CD4-positive, alpha-beta memory T cell (primary cell): Measurements from ENCODE around the gene RRP8. TPM values are rescaled to one million over a fixed set of nuclear protein-coding genes. Genes with fewer than 3 reads are reported as not detected.
A peak's percentile ranks its signal among the peaks of the same experiment; 100 is the strongest.

Source experiments
- CTCF ChIA-PET: fragments of 350-600 bp; sonication (Branson Sonifier 250); formaldehyde crosslinking; loops from one replicate; lab custom pipeline; 2021; ENCODE audit warnings: inconsistent platforms; ENCODE audit not compliant: partially characterized antibody; lab: Charles Lee
- POLR2A ChIA-PET: fragments of 350-600 bp; sonication (Branson Sonifier 250); formaldehyde crosslinking; loops from one replicate; lab custom pipeline; 2021; ENCODE audit not compliant: partially characterized antibody; lab: Charles Lee
- DNase-seq, 5 donors: peaks; one replicate each; pipeline versions ENCODE4 v3.0.0 to v3.0.0-alpha.2; 2020 to 2022; ENCODE audit warnings: mixed read lengths in 1 of 5
- H3K27ac ChIP-seq: one replicate; pipeline ENCODE4 v1.7.0; 2013; ENCODE audit warnings: low read depth, low read length
- H3K27me3 ChIP-seq: 2 replicates; pipeline ENCODE4 v1.7.0; 2013; ENCODE audit warnings: mild to moderate bottlenecking, low read length, moderate library complexity; ENCODE audit not compliant: insufficient read depth
- H3K36me3 ChIP-seq: 2 replicates; pipeline ENCODE4 v1.7.0; 2013; ENCODE audit warnings: mild to moderate bottlenecking, low read length, moderate library complexity; ENCODE audit not compliant: insufficient read depth
- H3K4me1 ChIP-seq: 2 replicates; pipeline ENCODE4 v1.7.0; 2013; ENCODE audit warnings: mild to moderate bottlenecking, low read length, moderate library complexity; ENCODE audit not compliant: insufficient read depth
- H3K4me3 ChIP-seq, 2 donors: one replicate each; pipeline ENCODE4 v1.7.0; 2013; ENCODE audit warnings: low read length in 2 of 2, mild to moderate bottlenecking in 1 of 2
- H3K9me3 ChIP-seq, 2 donors: one replicate each; pipeline ENCODE4 v1.7.0; 2013; ENCODE audit warnings: low read length in 2 of 2, control low read depth in 1 of 2; ENCODE audit not compliant: control insufficient read depth in 1 of 2
- H3K27ac Mint-ChIP-seq, 7 donors: one replicate each; pipeline ENCODE4 v1.8.0; 2020 to 2021; ENCODE audit warnings: mixed read lengths in 7 of 7, mild to moderate bottlenecking in 6 of 7, inconsistent platforms in 3 of 7, moderate library complexity in 3 of 7
- H3K27me3 Mint-ChIP-seq, 2 donors: one replicate each; pipeline ENCODE4 v1.8.0; 2020 to 2021; ENCODE audit warnings: mixed read lengths in 2 of 2
- H3K36me3 Mint-ChIP-seq, 2 donors: one replicate each; pipeline ENCODE4 v1.8.0; 2020 to 2021; ENCODE audit warnings: mixed read lengths in 2 of 2, inconsistent platforms in 1 of 2, mild to moderate bottlenecking in 1 of 2
- H3K4me1 Mint-ChIP-seq, 4 donors: one replicate each; pipeline ENCODE4 v1.8.0; 2020 to 2021; ENCODE audit warnings: mixed read lengths in 4 of 4, mild to moderate bottlenecking in 1 of 4
- H3K4me3 Mint-ChIP-seq, 8 donors: one replicate each; pipeline ENCODE4 v1.8.0; 2020 to 2021; ENCODE audit warnings: mixed read lengths in 8 of 8, mild to moderate bottlenecking in 7 of 8, moderate library complexity in 6 of 8, inconsistent platforms in 3 of 8
- H3K9me3 Mint-ChIP-seq, 8 donors: one replicate each; pipeline ENCODE4 v1.8.0; 2020 to 2021; ENCODE audit warnings: mixed read lengths in 8 of 8, mild to moderate bottlenecking in 5 of 8, inconsistent platforms in 3 of 8, moderate library complexity in 1 of 8
- intact Hi-C: fragments of 100-400 bp; cut with micrococcal nuclease; formaldehyde crosslinking; loops from one replicate; pipeline ENCODE4 v1.15.1; 2023
- polyA plus RNA-seq, 2 donors: library from polyadenylated mRNA; unstranded; fragments of 300-500 nt; fragmentation: Illumina TruSeq; gene quantifications; one replicate each; pipeline ENCODE4 v1.2.3, GENCODE V29; 2021
- total RNA-seq, 2 experiments: library from RNA; stranded (reverse); gene quantifications; one replicate each; pipeline ENCODE4 v1.2.3, GENCODE V29; 2021

RRP8 gene
- total and polyA plus RNA-seq, 4 experiments from 2014 or later: 19.5 to 36.0 (median 29.2) TPM

DNA sequence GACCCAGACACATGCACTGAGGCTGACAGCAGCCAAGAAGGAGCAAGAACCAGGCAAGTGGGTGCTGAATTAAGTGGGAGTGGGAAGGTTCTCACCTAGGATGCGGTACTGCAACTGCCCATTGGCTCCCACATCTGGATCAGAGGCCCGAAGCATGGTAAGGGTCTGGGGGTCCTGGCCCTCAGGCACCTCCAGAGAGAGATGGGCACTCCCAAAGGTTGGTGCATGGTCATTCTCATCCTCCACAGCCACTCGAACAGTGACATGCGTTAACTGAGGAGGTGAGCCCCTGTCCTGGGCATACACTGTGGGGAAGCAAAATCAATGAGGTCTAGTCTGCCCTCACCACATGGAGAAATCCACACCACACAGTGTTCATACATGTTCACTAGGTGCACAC, 25.1 kb upstream of the RRP8 start:
- ChIA-PET CTCF (interaction anchor here (1.4 kb wide), 1 partner anchor 12 kb away, joined by 3 read pairs; no protein-coding TSS in a partner anchor), POLR2A (interaction anchor here (0.8 to 3.6 kb wide), 3 partner anchors 10 to 24 kb away, joined by 3 to 27 read pairs (median 14); partner anchors contain the start of genes TAF10 and TPP1)
- H3K27ac Mint-ChIP-seq: peak overlapping the region in 1 of 7 donors; percentile 48
- H3K4me3 Mint-ChIP-seq: peak overlapping the region in 1 of 8 donors; percentile 15
- intact Hi-C loops: no loop called here
- no peaks in the 10 kb centered on the region for H3K9me3 Mint-ChIP-seq
- no peak for DNase-seq
- H3K27me3 Mint-ChIP-seq: no peaks in the 10 kb centered on the region
- H3K4me3 ChIP-seq: no peak overlapping the region
- peaks cover 0 to 13% of the 10 kb centered on the region in 2 donors for H3K36me3 Mint-ChIP-seq
- H3K36me3 ChIP-seq: no peaks in the 10 kb centered on the region
- H3K27me3 ChIP-seq: no peaks in the 10 kb centered on the region
- peaks cover 8 to 19% (median 13%) of the 10 kb centered on the region in 4 donors for H3K4me1 Mint-ChIP-seq
- peaks cover 15% of the 10 kb centered on the region for H3K4me1 ChIP-seq
- no peak overlapping the region for H3K27ac ChIP-seq
- no peaks in the 10 kb centered on the region for H3K9me3 ChIP-seq

DNA sequence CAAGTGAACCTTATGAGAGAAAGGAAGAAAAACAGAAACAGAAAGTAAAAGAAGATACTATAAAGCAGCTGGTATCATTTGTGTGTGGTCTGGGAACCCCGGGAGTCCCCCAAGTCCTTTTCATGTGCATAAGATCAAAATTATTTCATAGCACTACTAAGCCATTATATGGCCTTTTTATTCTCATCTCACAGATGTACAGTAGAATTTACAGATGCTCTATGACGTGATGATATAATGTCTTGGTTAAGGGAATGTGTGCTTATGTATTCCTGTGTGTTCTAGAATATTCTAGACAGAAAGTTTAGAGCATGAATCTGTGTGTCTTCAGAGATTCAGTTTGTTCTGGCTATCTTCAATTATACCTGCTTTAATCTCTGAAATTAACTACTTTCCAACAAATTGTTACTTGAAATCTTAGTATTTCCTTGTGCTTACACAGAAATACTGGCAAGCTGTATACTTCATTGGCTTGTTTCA, 24.4 kb upstream of the RRP8 start:
- peak in 3 of 5 donors; percentile 25 to 33 (median 26) for DNase-seq
- POLR2A ChIA-PET: interaction anchor here (1.1 to 3.6 kb wide), 4 partner anchors 9 to 25 kb away, joined by 3 to 27 read pairs (median 10); partner anchors contain the start of genes TAF10 and TPP1
- no peaks in the 10 kb centered on the region for H3K27me3 Mint-ChIP-seq
- peak overlapping the region; percentile 3 for H3K27ac ChIP-seq
- no peaks in the 10 kb centered on the region for H3K9me3 ChIP-seq
- peaks cover 0 to 13% of the 10 kb centered on the region in 2 donors for H3K36me3 Mint-ChIP-seq
- intact Hi-C loops: no loop called here
- H3K4me3 ChIP-seq: no peak overlapping the region
- peak overlapping the region; percentile 18 to 95 (median 48) for H3K27ac Mint-ChIP-seq
- H3K36me3 ChIP-seq: no peaks in the 10 kb centered on the region
- H3K27me3 ChIP-seq: no peaks in the 10 kb centered on the region
- peak overlapping the region; percentile 10 to 75 (median 52) for H3K4me3 Mint-ChIP-seq
- no peaks in the 10 kb centered on the region for H3K9me3 Mint-ChIP-seq
- peaks cover 15% of the 10 kb centered on the region for H3K4me1 ChIP-seq
- H3K4me1 Mint-ChIP-seq: peaks cover 8 to 19% (median 13%) of the 10 kb centered on the region in 4 donors
- CTCF ChIA-PET: interaction anchor here (1.2 to 1.4 kb wide), 3 partner anchors 10 to 23 kb away, joined by 3 to 6 read pairs (median 3); no protein-coding TSS in a partner anchor

DNA sequence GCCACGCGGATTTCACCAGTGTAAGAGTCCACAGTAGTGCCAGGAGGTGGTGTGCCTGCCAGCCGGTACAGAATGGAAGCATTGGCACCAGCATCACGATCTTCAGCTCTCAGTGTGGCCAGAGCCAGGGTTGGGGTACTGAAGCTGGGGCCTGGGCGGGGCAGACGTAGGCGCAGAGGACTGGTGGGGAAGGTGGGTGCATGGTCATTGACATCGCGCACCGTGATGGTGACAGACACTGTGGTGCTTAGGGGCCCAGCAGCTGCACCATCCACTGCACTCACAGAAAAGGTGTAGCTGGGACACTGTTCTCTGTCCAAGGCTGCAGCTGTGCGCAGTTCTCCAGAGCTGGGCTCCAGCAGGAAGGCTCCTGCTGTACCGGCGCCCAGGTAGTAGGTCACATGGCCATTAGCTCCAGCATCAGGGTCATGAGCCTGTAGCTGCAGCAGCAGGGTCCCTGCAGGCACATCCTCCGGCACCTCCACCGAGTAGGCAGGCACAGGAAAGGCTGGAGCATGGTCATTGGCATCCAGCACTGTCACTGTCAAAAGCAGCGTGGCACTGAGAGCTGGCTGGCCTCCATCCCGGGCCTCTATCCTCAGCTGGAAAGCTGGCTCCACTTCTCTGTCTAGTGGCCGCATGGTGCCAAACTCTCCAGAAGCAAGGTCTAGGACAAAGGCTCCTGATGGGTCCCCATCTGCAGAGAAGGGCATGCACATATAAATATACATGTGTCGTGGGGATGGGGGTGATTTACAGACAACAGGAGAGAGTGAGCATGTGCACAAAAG, 23.8 kb upstream of the RRP8 start:
- Mint-ChIP-seq H3K27me3 (no peaks in the 10 kb centered on the region), H3K4me3 (peak overlapping the region; percentile 10 to 75 (median 52)), H3K27ac (peak overlapping the region; percentile 14 to 95 (median 39)), H3K9me3 (no peaks in the 10 kb centered on the region), H3K36me3 (peaks cover 0 to 13% of the 10 kb centered on the region in 2 donors), H3K4me1 (peaks cover 8 to 19% (median 13%) of the 10 kb centered on the region in 4 donors)
- no peak for DNase-seq
- ChIA-PET POLR2A (interaction anchor here (1.1 to 3.6 kb wide), 4 partner anchors 9 to 24 kb away, joined by 3 to 27 read pairs (median 10); partner anchors contain the start of genes TAF10 and TPP1), CTCF (interaction anchor here (1.2 to 1.4 kb wide), 3 partner anchors 9 to 23 kb away, joined by 3 to 6 read pairs (median 3); no protein-coding TSS in a partner anchor)
- no peak overlapping the region for H3K27ac ChIP-seq
- H3K4me3 ChIP-seq: no peak overlapping the region
- H3K36me3 ChIP-seq: no peaks in the 10 kb centered on the region
- no peaks in the 10 kb centered on the region for H3K9me3 ChIP-seq
- peaks cover 15% of the 10 kb centered on the region for H3K4me1 ChIP-seq
- intact Hi-C loops: no loop called here
- no peaks in the 10 kb centered on the region for H3K27me3 ChIP-seq

DNA sequence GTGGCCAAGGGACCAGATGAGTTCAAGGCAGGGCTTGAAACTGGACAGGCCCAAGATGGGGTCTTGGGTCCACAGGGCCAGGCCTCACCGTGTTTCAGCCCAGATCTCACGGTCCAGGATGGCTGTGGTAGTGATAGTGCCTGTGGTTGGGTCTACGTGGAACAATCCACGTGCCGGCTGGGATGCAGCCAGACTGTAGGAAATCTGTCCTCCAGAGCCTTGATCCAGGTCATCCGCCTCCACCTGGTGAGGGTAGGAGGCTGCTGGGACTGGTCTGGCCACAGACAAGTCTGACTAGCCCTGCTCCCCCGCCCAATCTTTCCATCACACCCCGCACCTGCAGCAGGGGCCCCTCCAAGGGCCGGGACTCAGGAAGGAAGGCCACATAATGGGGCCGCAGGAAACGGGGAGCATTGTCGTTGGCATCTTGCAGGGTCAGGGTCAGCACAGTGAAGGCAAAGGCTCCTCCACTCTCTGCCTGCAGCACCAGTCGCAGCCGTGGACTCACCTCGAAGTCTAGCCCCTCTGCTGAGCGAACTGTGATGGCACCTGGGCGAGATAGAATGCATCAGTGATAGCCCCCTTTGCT, 22.5 kb upstream of the RRP8 start:
- Histone ChIP-seq H3K27me3 (no peaks in the 10 kb centered on the region), H3K36me3 (no peaks in the 10 kb centered on the region), H3K4me1 (peaks cover 15% of the 10 kb centered on the region), H3K4me3 (no peak overlapping the region), H3K9me3 (no peaks in the 10 kb centered on the region), H3K27ac (no peak overlapping the region)
- intact Hi-C loops: no loop called here
- H3K27me3 Mint-ChIP-seq: no peaks in the 10 kb centered on the region
- DNase-seq: no peak
- H3K27ac Mint-ChIP-seq: peak overlapping the region in 1 of 7 donors; percentile 15
- peak overlapping the region in 1 of 8 donors; percentile 70 for H3K4me3 Mint-ChIP-seq
- H3K36me3 Mint-ChIP-seq: peaks cover 0 to 8% of the 10 kb centered on the region in 2 donors
- CTCF ChIA-PET: no interaction called here
- POLR2A ChIA-PET: interaction anchor here (3.6 to 3.7 kb wide), 2 partner anchors 7 to 14 kb away, joined by 18 to 27 read pairs; partner anchors contain the start of genes TAF10 and TPP1
- peaks cover 8 to 19% (median 13%) of the 10 kb centered on the region in 4 donors for H3K4me1 Mint-ChIP-seq
- no peaks in the 10 kb centered on the region for H3K9me3 Mint-ChIP-seq

DNA sequence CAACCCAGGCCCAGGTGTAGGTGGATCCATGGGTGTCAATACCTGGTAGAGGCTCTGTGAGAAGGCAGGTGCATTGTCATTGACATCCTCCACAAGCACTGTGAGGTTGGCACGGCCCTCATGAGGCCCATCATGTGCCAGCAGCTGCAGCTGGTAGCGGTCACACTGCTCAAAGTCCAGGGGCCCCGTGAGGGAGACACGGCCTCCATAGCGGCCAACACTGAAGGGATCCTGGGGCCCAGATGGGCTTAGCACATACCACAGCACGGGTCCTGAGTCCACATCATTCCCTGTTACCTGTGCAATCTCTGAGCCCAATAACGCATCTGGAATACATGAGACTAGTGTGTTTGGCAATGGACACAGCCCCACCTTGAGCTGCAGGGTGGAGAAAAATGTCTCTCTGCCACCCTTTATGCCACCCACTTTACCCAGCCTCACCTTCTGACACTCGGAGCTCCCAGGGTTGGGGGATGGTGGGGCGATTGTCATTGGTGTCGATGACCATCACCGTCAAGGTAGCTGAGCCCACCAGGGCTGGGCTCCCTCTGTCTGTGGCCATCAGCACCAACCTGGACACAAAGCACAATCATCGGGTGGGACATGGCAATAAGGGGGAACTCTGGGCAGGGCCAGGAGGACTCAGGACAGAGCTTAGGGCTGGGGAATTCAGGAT, 21.9 kb upstream of the RRP8 start:
- no peak overlapping the region for H3K4me3 Mint-ChIP-seq
- peaks cover 8 to 19% (median 13%) of the 10 kb centered on the region in 4 donors for H3K4me1 Mint-ChIP-seq
- Histone ChIP-seq H3K4me3 (no peak overlapping the region), H3K4me1 (peaks cover 15% of the 10 kb centered on the region), H3K27me3 (no peaks in the 10 kb centered on the region), H3K27ac (no peak overlapping the region), H3K36me3 (no peaks in the 10 kb centered on the region), H3K9me3 (no peaks in the 10 kb centered on the region)
- no peaks in the 10 kb centered on the region for H3K27me3 Mint-ChIP-seq
- H3K36me3 Mint-ChIP-seq: peaks cover 0 to 8% of the 10 kb centered on the region in 2 donors
- ChIA-PET CTCF (interaction anchor here (1.5 kb wide), 1 partner anchor 22 kb away, joined by 4 read pairs; no protein-coding TSS in a partner anchor), POLR2A (interaction anchor here (3.7 kb wide), 1 partner anchor 13 kb away, joined by 18 read pairs; the partner anchor contains the start of gene TAF10)
- intact Hi-C loops: no loop called here
- DNase-seq: no peak
- H3K27ac Mint-ChIP-seq: peak overlapping the region in 1 of 7 donors; percentile 15
- H3K9me3 Mint-ChIP-seq: no peaks in the 10 kb centered on the region

DNA sequence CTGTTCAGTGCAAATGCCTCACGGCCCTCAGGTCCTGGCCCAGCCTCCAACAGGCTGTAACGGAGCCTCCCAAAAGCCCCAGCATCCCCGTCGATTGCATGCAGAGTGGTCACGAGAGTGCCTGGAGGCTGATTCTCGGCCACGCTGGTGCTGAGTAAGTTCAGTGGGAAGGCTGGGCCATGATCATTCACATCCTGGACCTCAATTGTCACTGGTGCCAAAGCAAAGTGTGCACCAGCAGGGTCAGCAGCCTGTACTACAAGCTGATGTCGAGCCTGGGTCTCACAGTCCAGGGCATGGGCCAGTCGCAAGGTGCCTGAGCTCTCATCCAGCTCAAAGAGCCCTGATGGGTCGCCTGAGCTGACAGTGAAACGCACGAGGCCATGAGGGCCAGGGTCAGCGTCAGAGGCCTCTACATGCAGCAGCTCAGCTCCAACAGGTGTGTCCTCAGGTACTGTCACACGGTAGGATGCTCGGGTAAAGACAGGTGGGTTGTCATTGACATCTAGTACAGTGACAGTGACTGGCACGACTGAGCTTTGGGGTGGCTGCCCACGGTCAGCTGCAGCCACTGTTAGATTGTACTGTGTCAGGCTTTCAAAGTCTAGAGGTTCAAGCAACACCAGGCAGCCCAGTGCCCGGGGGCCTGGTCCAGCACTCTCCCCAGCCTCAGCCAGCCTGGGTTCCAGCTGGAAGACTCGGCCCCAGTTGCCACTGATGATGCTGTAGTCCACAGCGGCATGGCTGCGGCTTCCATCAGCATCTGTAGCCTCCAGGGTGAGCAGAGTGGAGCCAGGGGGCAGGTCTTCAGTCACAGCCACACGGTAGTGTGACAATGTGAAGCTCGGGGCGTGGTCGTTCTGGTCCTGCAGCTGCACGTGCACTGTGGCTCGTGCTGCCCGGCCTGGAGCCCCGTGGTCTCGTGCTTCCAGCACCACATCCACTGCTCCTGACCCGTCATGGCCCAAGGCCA, 20.3 kb upstream of the RRP8 start:
- no peaks in the 10 kb centered on the region for H3K9me3 Mint-ChIP-seq
- Histone ChIP-seq H3K4me1 (peaks cover 24% of the 10 kb centered on the region), H3K27me3 (no peaks in the 10 kb centered on the region), H3K9me3 (no peaks in the 10 kb centered on the region), H3K4me3 (no peak overlapping the region), H3K27ac (no peak overlapping the region), H3K36me3 (no peaks in the 10 kb centered on the region)
- peaks cover 8 to 19% (median 13%) of the 10 kb centered on the region in 4 donors for H3K4me1 Mint-ChIP-seq
- no peak overlapping the region for H3K4me3 Mint-ChIP-seq
- ChIA-PET POLR2A (interaction anchor here (3.7 kb wide), 1 partner anchor 11 kb away, joined by 18 read pairs; the partner anchor contains the start of gene TAF10), CTCF (interaction anchor here (1.4 to 4.4 kb wide), 4 partner anchors 11 to 60 kb away, joined by 4 to 17 read pairs (median 11); partner anchors contain the start of genes MRPL17 and TAF10)
- H3K27ac Mint-ChIP-seq: no peak overlapping the region
- peaks cover 0 to 8% of the 10 kb centered on the region in 2 donors for H3K36me3 Mint-ChIP-seq
- DNase-seq: no peak
- intact Hi-C loops: no loop called here
- no peaks in the 10 kb centered on the region for H3K27me3 Mint-ChIP-seq
